SK-N-SH (cell line): ENCODE data around the gene MYO7A. TPM values are rescaled to one million over a fixed set of nuclear protein-coding genes. Genes with fewer than 3 reads are reported as not detected.

Experiments used
- CTCF ChIA-PET: fragments of 300-600, 350-600 bp; formaldehyde crosslinking; extraction: SDS; loops from one replicate; lab custom pipeline; 2021; lab: Yijun Ruan, JAX
- POLR2A ChIA-PET: fragments of 350-600 bp; sonication (Branson Sonifier 250); formaldehyde crosslinking; extraction: SDS; loops from one replicate; lab custom pipeline; 2020; ENCODE audit warnings: antibody characterized with exemption, inconsistent platforms; lab: Yijun Ruan, JAX
- DNase-seq: peaks from one replicate; pipeline ENCODE4 v3.0.0; 2012
- H2AFZ ChIP-seq: fragments of 200-600 bp; sonication (generic); 2 replicates; pipeline ENCODE4 v1.8.1; 2016; ENCODE audit warnings: antibody characterized with exemption, mild to moderate bottlenecking, low read depth
- H3F3A ChIP-seq: fragments of 200-600 bp; sonication (generic); replicated peaks from 2 replicates; pipeline ENCODE3; 2016; ENCODE audit warnings: antibody characterized with exemption, mild to moderate bottlenecking; ENCODE audit not compliant: insufficient read depth
- H3K27ac ChIP-seq, 2 experiments: fragments of 200-500 bp in 1 of 2; fragments of 200-600 bp in 1 of 2; sonication (Bioruptor generic) in 1 of 2; sonication (generic), shearing (Covaris generic) in 1 of 2; 2 replicates each; pipeline versions ENCODE4 v1.5.1 to v1.6.1; 2014 to 2016; ENCODE audit warnings: low read depth in 2 of 2, inconsistent platforms in 1 of 2, low read length in 1 of 2, mild to moderate bottlenecking in 1 of 2, mixed read lengths in 1 of 2
- H3K27me3 ChIP-seq: fragments of 200-600 bp; sonication (generic), shearing (Covaris generic); 2 replicates; pipeline ENCODE4 v1.6.1; 2016; ENCODE audit warnings: mixed run types; ENCODE audit not compliant: insufficient read depth
- H3K36me3 ChIP-seq, 2 experiments: fragments of 200-500 bp in 1 of 2; fragments of 200-600 bp in 1 of 2; sonication (Bioruptor generic) in 1 of 2; sonication (generic) in 1 of 2; replicated peaks in 1 of 2; 2 replicates each; pipeline versions ENCODE3 to v1.5.1; 2014 to 2016; ENCODE audit warnings: low read length in 1 of 2, mild to moderate bottlenecking in 1 of 2; ENCODE audit not compliant: insufficient read depth in 2 of 2, control insufficient read depth in 1 of 2
- H3K4me1 ChIP-seq, 2 experiments: fragments of 200-500 bp in 1 of 2; fragments of 200-600 bp in 1 of 2; sonication (Bioruptor generic) in 1 of 2; sonication (generic), shearing (Covaris generic) in 1 of 2; 2 replicates each; pipeline versions ENCODE4 v1.5.1 to v1.6.1; 2014 to 2016; ENCODE audit warnings: low read depth in 1 of 2, low read length in 1 of 2, mixed run types in 1 of 2; ENCODE audit not compliant: insufficient read depth in 2 of 2, control insufficient read depth in 1 of 2
- H3K4me2 ChIP-seq: fragments of 200-600 bp; sonication (generic), shearing (Covaris generic); 2 replicates; pipeline ENCODE4 v1.6.1; 2017; ENCODE audit warnings: mixed run types
- H3K4me3 ChIP-seq, 2 experiments: fragments of 200-500 bp in 1 of 2; fragments of 200-600 bp in 1 of 2; sonication (Bioruptor generic) in 1 of 2; sonication (generic), shearing (Covaris generic) in 1 of 2; 2 replicates each; pipeline versions ENCODE4 v1.5.1 to v1.8.1; 2014 to 2016; ENCODE audit warnings: low read depth in 2 of 2, inconsistent platforms in 1 of 2, low read length in 1 of 2, mild to moderate bottlenecking in 1 of 2, mixed read lengths in 1 of 2, moderate library complexity in 1 of 2
- H3K79me2 ChIP-seq: fragments of 200-600 bp; sonication (generic); 2 replicates; pipeline ENCODE4 v1.8.1; 2017; ENCODE audit warnings: mild to moderate bottlenecking; ENCODE audit not compliant: insufficient read depth
- H3K9ac ChIP-seq: fragments of 200-600 bp; sonication (generic); 2 replicates; pipeline ENCODE4 v1.6.1; 2017; ENCODE audit warnings: mixed run types
- H3K9me2 ChIP-seq: fragments of 200-600 bp; sonication (generic); 2 replicates; pipeline ENCODE4 v1.6.1; 2017; ENCODE audit warnings: mixed run types
- H3K9me3 ChIP-seq: fragments of 200-600 bp; sonication (generic); 2 replicates; pipeline ENCODE4 v1.6.1; 2017; ENCODE audit warnings: mixed run types, mild to moderate bottlenecking, moderate library complexity
- H4K20me1 ChIP-seq: fragments of 200-600 bp; sonication (generic); 2 replicates; pipeline ENCODE4 v1.6.1; 2017; ENCODE audit warnings: mild to moderate bottlenecking, mixed run types; ENCODE audit not compliant: insufficient read depth
- EP300 ChIP-seq, 2 experiments: IDR thresholded peaks; 2 replicates each; pipeline versions ENCODE4 v1.4.0 to v1.6.1; 2012; ENCODE audit warnings: borderline replicate concordance in 1 of 2, low read depth in 1 of 2, low read length in 1 of 2
- EZH2phosphoT487 ChIP-seq: fragments of 200-600 bp; sonication (generic); IDR thresholded peaks from 2 replicates; pipeline ENCODE4 v1.6.1; 2017; ENCODE audit warnings: low read depth, mixed run types, mild to moderate bottlenecking, antibody characterized with exemption, moderate library complexity, borderline replicate concordance
- FOSL2 ChIP-seq: IDR thresholded peaks from 2 replicates; pipeline ENCODE4 v1.4.0; 2012; ENCODE audit warnings: low read depth, mild to moderate bottlenecking, moderate library complexity, borderline replicate concordance
- FOXM1 ChIP-seq: IDR thresholded peaks from 2 replicates; pipeline ENCODE4 v1.4.0; 2012; ENCODE audit warnings: low read depth, mild to moderate bottlenecking
- MAX ChIP-seq: IDR thresholded peaks from 2 replicates; pipeline ENCODE4 v1.4.0; 2012; ENCODE audit warnings: low read depth
- MEF2A ChIP-seq: IDR thresholded peaks from 2 replicates; pipeline ENCODE4 v1.4.0; 2012; ENCODE audit warnings: low read depth, borderline replicate concordance
- MXI1 ChIP-seq: IDR thresholded peaks from 2 replicates; pipeline ENCODE4 v1.6.1; 2012; ENCODE audit warnings: mild to moderate bottlenecking, low read depth, low read length, improper control_type of control experiment
- POLR2AphosphoS5 ChIP-seq: IDR thresholded peaks from 2 replicates; pipeline ENCODE4 v1.6.1; 2012; ENCODE audit warnings: low read depth, low read length
- RAD21 ChIP-seq: IDR thresholded peaks from 2 replicates; pipeline ENCODE4 v1.6.1; 2012; ENCODE audit warnings: mild to moderate bottlenecking, low read length
- REST ChIP-seq: IDR thresholded peaks from 2 replicates; pipeline ENCODE4 v1.6.1; 2012; ENCODE audit warnings: mild to moderate bottlenecking, low read depth, low read length, moderate library complexity
- RFX5 ChIP-seq: IDR thresholded peaks from 2 replicates; pipeline ENCODE4 v1.6.1; 2012; ENCODE audit warnings: mild to moderate bottlenecking, improper control_type of control experiment, low read length
- TAF1 ChIP-seq: IDR thresholded peaks from 2 replicates; pipeline ENCODE4 v1.6.1; 2012; ENCODE audit warnings: low read depth, mild to moderate bottlenecking, low read length, moderate library complexity, borderline replicate concordance
- WGBS: methylation state at CpG from one replicate; pipeline ENCODE4 v1.1.6; 2017; ENCODE audit warnings: low lambda C conversion rate; 5-methylcytosine and 5-hydroxymethylcytosine counted together
- polyA plus RNA-seq, 3 experiments: library from polyadenylated mRNA; depleted of rRNA; stranded (reverse); fragments of >200 nt; gene quantifications; 2 replicates each; pipeline ENCODE4 v1.2.3, GENCODE V29; 2012
- TF ChIP-seq, protein P1 (sequence below): fragments of 150-350 bp; IDR thresholded peaks from 2 replicates; pipeline ENCODE4 v1.6.1; 2016; ENCODE audit warnings: mild to moderate bottlenecking, low read depth, low read length
- TF ChIP-seq, protein P2 (sequence below): IDR thresholded peaks from 2 replicates; pipeline ENCODE4; 2012
- TF ChIP-seq, protein P3 (sequence below): fragments of 150-350 bp; IDR thresholded peaks from 2 replicates; pipeline ENCODE4 v1.6.1; 2017; ENCODE audit warnings: antibody characterized with exemption, low read length, low read depth, borderline replicate concordance

Gene MYO7A
- polyA plus RNA-seq, 1 of the 3 experiments (the other 2 are of a cell fraction), result 0.08 TPM

GRCh38 chr11:77171254-77171653, 43.2 kb downstream of the MYO7A start (continued):
- TF ChIP-seq REST (no peak), EZH2phosphoT487 (no peak), FOSL2 (no peak), TAF1 (no peak)

GRCh38 chr11:77171885-77172665, 44.0 kb downstream of the MYO7A start:
- POLR2A ChIA-PET, result no interaction called here
- Histone ChIP-seq H3K4me3 (no peak overlapping the region), H3K9ac (no peak overlapping the region), H3K27ac (no peak overlapping the region), H3K9me2 (no peaks in the 10 kb centered on the region), H3K36me3 (no peaks in the 10 kb centered on the region), H3K4me2 (no peak overlapping the region), H3K27me3 (no peaks in the 10 kb centered on the region), H3F3A (no peaks in the 10 kb centered on the region), H2AFZ (no peak overlapping the region), H4K20me1 (no peaks in the 10 kb centered on the region), H3K4me1 (no peaks in the 10 kb centered on the region; a peak in 1 of 4 replicates), H3K9me3 (no peaks in the 10 kb centered on the region), H3K79me2 (no peaks in the 10 kb centered on the region)
- 83% methylated on average over 13 of the region's 20 CpGs for WGBS
- no peak for DNase-seq
- TF ChIP-seq MAX (no peak), FOXM1 (no peak), RFX5 (no peak), EP300 (IDR thresholded peaks at IDR 0.05; ENCODE audit: borderline replicate concordance in 1 of 2, low read depth in 1 of 2, low read length in 1 of 2) (no peak), POLR2AphosphoS5 (no peak), MEF2A (no peak), TAF1 (no peak), MXI1 (no peak), EZH2phosphoT487 (no peak), RAD21 (no peak)
- TF ChIP-seq, protein P1, sequence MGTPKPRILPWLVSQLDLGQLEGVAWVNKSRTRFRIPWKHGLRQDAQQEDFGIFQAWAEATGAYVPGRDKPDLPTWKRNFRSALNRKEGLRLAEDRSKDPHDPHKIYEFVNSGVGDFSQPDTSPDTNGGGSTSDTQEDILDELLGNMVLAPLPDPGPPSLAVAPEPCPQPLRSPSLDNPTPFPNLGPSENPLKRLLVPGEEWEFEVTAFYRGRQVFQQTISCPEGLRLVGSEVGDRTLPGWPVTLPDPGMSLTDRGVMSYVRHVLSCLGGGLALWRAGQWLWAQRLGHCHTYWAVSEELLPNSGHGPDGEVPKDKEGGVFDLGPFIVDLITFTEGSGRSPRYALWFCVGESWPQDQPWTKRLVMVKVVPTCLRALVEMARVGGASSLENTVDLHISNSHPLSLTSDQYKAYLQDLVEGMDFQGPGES, result no peak
- TF ChIP-seq, protein P2, sequence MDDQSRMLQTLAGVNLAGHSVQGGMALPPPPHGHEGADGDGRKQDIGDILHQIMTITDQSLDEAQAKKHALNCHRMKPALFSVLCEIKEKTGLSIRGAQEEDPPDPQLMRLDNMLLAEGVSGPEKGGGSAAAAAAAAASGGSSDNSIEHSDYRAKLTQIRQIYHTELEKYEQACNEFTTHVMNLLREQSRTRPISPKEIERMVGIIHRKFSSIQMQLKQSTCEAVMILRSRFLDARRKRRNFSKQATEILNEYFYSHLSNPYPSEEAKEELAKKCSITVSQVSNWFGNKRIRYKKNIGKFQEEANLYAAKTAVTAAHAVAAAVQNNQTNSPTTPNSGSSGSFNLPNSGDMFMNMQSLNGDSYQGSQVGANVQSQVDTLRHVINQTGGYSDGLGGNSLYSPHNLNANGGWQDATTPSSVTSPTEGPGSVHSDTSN, result no peak
- TF ChIP-seq, protein P3, sequence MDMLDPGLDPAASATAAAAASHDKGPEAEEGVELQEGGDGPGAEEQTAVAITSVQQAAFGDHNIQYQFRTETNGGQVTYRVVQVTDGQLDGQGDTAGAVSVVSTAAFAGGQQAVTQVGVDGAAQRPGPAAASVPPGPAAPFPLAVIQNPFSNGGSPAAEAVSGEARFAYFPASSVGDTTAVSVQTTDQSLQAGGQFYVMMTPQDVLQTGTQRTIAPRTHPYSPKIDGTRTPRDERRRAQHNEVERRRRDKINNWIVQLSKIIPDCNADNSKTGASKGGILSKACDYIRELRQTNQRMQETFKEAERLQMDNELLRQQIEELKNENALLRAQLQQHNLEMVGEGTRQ, result no peak
- CTCF ChIA-PET, result interaction anchor here (1.4 to 3.3 kb wide), 2 partner anchors 45 kb away, joined by 5 to 19 read pairs; partner anchors contain the start of gene MYO7A
